Choroid plexus epithelial cell (primary cell): Measurements from ENCODE around the gene TBC1D22A.

ENCODE experiments used
- DNase-seq: peaks from one replicate; pipeline ENCODE4 v3.0.0-alpha.2; 2010; ENCODE audit warnings: low read depth
- H3K4me3 ChIP-seq: 2 replicates; pipeline ENCODE4 v1.5.1; 2011; ENCODE audit warnings: low read depth, mild to moderate bottlenecking, control low read depth, low read length, moderate library complexity
- TF ChIP-seq, protein P1 (sequence below): conservative IDR thresholded peaks from 2 replicates; pipeline ENCODE4 v1.5.1; 2011; ENCODE audit warnings: low read depth, mild to moderate bottlenecking, control low read depth, inconsistent platforms, low read length, moderate library complexity

Gene TBC1D22A

DNA sequence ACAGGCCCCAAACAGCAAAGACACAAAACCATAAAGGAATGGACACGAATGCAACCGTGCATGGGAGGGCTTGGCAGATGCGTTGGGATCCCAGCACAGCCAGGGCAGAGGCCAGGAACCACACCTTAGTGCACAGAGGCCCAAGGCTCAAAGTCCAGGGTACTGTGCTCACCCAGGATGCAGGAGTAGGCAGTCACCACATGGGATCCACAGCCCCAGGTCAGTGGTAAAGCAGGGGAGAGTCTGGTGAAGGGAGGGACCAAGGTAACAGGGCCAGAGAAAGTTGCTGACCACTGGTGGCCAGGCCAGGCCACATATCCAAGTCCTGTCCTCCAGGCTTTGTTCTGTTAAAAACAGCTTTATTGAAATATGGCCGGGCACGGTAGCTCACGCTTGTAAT is 17.9 kb upstream of the TBC1D22A start:
- H3K4me3 ChIP-seq: no peak overlapping the region
- no peak for DNase-seq
- TF ChIP-seq, protein P1, sequence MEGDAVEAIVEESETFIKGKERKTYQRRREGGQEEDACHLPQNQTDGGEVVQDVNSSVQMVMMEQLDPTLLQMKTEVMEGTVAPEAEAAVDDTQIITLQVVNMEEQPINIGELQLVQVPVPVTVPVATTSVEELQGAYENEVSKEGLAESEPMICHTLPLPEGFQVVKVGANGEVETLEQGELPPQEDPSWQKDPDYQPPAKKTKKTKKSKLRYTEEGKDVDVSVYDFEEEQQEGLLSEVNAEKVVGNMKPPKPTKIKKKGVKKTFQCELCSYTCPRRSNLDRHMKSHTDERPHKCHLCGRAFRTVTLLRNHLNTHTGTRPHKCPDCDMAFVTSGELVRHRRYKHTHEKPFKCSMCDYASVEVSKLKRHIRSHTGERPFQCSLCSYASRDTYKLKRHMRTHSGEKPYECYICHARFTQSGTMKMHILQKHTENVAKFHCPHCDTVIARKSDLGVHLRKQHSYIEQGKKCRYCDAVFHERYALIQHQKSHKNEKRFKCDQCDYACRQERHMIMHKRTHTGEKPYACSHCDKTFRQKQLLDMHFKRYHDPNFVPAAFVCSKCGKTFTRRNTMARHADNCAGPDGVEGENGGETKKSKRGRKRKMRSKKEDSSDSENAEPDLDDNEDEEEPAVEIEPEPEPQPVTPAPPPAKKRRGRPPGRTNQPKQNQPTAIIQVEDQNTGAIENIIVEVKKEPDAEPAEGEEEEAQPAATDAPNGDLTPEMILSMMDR: no peak

DNA sequence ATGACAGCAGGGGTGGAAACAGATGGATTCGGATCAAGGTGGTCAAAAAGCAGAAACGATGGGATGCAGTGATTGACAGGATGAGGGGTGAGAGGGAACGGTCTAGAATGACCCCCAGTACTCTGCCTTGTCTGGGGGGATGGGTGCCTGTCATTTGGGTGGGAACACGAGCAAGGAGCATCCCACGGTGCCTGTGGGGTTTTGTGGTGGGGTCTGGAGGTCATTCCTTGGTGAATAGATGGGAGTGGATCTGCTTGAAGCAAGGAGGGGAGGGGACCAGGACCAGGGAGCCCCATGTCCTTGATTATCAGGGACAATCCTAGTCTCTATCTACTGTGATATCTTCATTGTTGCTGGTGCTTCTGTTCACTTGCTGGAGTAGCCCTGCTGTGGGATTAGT is 16.3 kb upstream of the TBC1D22A start:
- DNase-seq: no peak
- TF ChIP-seq, protein P1: no peak
- H3K4me3 ChIP-seq: no peak overlapping the region

DNA sequence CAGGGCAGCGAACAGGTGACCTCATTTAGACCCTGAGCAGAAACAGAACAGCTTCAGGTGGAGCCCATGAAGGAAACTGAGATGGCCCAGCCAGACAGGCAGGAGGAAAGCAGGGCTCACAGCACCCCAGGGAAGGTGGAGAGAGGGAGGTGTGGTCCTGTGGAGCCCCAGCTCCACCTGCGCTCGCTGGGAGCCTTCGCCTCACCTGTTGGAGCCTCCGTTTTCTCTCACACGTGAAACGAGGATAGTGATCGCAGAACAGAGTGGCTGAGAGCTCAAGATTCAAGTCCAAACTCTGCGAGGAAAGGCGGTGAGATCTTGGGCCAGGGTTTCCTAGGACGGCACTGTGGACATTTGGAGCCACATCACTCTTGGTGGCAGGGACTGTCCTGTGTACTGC is 15.8 kb upstream of the TBC1D22A start:
- H3K4me3 ChIP-seq: no peak overlapping the region
- TF ChIP-seq, protein P1: no peak
- no peak for DNase-seq

DNA sequence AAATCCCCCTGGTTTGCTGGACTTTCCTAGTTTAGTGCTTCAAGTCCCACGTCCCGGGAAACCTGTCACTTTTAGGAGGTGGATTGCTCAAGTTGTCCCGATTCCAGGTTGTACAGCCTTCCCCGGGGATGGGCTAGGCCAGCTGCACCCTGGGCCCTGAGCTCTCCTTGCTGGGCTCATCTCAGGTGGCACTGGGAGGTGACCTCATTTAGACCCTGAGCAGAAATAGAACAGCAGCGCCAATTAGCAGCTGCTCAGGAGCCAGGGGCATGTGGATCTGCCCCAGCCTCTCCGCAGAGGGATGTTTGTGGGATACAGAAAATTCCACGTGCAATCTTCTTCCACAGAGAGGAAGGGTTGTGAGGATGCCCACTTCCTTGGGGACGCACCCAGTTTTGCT is 14.8 kb upstream of the TBC1D22A start:
- no peak overlapping the region for H3K4me3 ChIP-seq
- TF ChIP-seq, protein P1: no peak
- DNase-seq: no peak

DNA sequence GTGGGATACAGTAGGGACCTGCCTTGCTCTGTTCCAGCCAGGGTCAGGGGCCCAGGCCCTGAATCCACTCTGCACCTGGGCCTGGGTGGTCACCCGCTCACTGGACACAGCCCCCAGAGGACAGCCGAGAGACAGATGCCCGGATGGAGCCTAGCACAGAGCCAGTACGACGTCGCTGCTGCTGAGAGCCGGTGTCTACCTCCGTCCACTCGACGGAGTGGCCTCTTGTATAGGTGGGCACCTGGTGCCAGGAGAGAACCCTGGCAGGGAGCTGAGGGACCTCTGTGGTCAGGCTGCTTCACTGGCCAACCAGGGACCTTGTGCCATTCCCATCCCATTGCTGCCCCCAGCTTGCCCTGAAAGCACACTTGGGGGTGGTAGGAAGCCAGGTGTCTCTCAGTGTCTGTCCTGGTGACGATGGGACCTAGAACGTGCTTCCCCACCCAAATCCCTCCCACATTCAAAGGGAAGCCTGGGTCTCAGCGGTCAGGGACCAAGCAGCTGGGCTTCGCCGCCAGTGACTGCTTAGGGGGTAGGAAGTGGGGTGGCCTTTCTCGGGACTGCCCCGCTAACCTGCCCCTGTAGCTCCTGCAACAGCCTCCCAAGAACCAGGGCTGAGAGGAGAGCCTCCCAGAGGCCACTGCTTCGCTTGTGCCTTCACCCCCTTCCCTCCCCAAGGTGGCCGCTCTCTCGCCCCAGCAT is 14.1 kb upstream of the TBC1D22A start:
- no peak for DNase-seq
- no peak overlapping the region for H3K4me3 ChIP-seq
- TF ChIP-seq, protein P1: no peak

DNA sequence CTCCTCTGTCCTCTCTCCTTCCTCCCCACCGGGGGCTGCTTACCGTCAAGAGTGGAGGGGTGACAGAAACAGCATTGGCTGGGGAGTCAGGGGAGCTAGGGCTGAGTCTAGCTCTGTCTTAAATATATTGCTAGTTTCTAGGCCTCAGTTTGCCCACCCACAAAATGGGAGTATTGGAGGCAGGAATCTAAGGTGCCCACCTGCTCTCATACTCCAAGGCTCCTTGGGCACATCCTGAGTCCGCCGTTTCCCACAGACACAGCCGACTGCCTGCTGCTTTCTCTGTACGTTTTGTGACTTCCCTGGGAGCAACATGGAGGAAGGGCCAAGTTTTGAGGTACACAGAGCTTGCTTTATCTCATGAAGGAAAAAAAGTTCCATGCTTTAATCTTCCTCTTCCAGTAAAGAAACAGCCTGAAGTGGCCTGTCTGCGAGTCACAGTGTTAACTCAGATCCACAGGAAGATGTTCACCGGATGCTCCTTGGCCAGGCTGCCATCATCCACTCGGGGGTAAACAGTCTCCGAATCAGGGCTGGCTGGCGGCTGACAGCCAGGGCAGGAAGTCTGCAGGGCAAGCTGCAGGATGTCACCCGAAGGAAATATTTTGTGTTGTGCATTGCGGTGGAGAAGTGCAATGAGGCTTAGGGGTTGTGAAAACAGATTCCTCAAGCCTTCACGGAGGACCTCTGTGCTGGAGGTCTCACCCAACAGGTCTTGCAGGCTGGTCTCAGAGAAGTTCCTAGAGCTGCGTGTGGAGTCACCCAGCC is 13.4 kb upstream of the TBC1D22A start:
- no peak overlapping the region for H3K4me3 ChIP-seq
- peak; percentile 65 for DNase-seq
- TF ChIP-seq, protein P1: no peak
